Activated CD4-positive, alpha-beta memory T cell treated with anti-CD3 and anti-CD28 coated beads for 36 hours (primary cell): ENCODE data around the gene MBD5. TPM values are rescaled to one million over a fixed set of nuclear protein-coding genes. Genes with fewer than 3 reads are reported as not detected.

Source experiments
- CTCF ChIA-PET: fragments of 350-600 bp; sonication (Branson Sonifier 250); formaldehyde crosslinking; loops from one replicate; lab custom pipeline; 2021; ENCODE audit warnings: antibody characterized with exemption, inconsistent platforms; lab: Charles Lee
- POLR2A ChIA-PET: fragments of 350-600 bp; sonication (Branson Sonifier 250); formaldehyde crosslinking; loops from one replicate; lab custom pipeline; 2021; ENCODE audit warnings: antibody characterized with exemption; lab: Charles Lee
- DNase-seq: peaks from one replicate; pipeline ENCODE4 v3.0.0-alpha.2; 2020
- H3K27ac Mint-ChIP-seq: one replicate; pipeline ENCODE4 v1.8.0; 2021; ENCODE audit warnings: mixed read lengths
- H3K27me3 Mint-ChIP-seq: one replicate; pipeline ENCODE4 v1.8.0; 2021; ENCODE audit warnings: mixed read lengths
- H3K36me3 Mint-ChIP-seq: one replicate; pipeline ENCODE4 v1.8.0; 2021; ENCODE audit warnings: mixed read lengths
- H3K4me1 Mint-ChIP-seq: one replicate; pipeline ENCODE4 v1.8.0; 2021; ENCODE audit warnings: low read depth, mixed read lengths
- H3K4me3 Mint-ChIP-seq: one replicate; pipeline ENCODE4 v1.8.0; 2021; ENCODE audit warnings: mild to moderate bottlenecking, mixed read lengths
- H3K9me3 Mint-ChIP-seq: one replicate; pipeline ENCODE4 v1.8.0; 2021; ENCODE audit warnings: mixed read lengths
- intact Hi-C: fragments of 100-400 bp; cut with micrococcal nuclease; formaldehyde crosslinking; loops from one replicate; pipeline ENCODE4 v1.15.1; 2023
- total RNA-seq, 2 experiments: library from RNA; stranded (reverse); gene quantifications; one replicate each; pipeline ENCODE4 v1.2.3, GENCODE V29; 2021

The MBD5 gene
- total RNA-seq, 2 experiments from 2014 or later, result 17.6 to 19.1 TPM

DNA sequence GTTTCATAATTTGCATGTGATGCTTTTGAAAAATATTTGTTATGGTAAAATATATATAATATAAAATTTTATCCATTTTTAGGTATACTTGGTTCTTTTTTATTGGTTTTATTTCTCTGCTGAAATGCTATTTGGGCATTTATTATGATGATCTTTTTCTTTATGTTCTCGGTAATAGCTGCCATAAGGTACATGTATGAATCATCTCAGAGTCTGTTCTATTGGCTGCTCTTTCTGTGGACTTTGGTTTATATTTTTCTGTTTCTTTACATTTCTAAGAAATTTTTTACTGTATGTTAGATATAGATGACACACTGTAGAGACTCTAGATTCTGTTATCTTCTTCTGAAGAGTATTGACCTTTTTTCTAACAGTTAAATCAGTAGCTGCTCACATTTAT is 219.9 kb downstream of the MBD5 start:
- no peak for DNase-seq
- Mint-ChIP-seq H3K4me1 (no peaks in the 10 kb centered on the region), H3K9me3 (peaks cover 32% of the 10 kb centered on the region), H3K36me3 (peaks cover 49% of the 10 kb centered on the region), H3K4me3 (no peak overlapping the region), H3K27me3 (no peaks in the 10 kb centered on the region), H3K27ac (no peak overlapping the region)
- ChIA-PET CTCF (no interaction called here), POLR2A (no interaction called here)
- intact Hi-C loops, result no loop called here

DNA sequence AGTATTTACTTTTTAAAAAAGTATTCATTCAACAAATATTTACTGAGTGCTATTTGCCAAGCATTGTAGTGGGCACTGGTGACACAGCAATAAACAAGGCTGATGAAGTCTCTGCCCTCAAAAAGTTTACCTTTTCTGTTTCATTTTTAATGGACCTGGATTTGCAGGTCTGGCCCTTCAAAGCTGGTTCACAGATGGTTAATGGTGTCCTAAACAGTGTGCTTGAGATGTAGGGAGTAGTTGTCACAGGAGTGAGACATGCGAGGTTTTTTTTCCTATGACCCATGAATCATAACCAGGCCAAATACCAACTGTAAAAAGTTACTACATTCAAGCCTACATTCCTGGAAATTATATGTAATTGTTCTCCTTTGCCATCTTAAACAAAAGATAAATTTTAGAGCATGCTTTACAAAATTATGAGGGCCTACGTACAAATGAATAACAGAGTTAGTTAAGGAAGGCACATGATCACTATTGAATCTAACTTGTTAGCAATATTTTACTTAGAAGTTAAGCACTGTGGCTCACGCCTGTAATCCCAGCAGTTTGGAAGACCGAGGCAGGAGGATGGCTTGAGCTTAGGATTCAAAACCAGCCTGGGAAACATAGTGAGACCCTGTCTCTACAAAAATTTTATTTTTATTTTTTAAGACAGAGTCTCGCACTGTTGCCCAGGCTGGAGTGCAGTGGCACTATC is 223.9 kb downstream of the MBD5 start:
- Mint-ChIP-seq H3K9me3 (peaks cover 5% of the 10 kb centered on the region), H3K27ac (no peak overlapping the region), H3K4me1 (no peaks in the 10 kb centered on the region), H3K4me3 (no peak overlapping the region), H3K27me3 (no peaks in the 10 kb centered on the region), H3K36me3 (peaks cover 23% of the 10 kb centered on the region)
- intact Hi-C loops, result no loop called here
- ChIA-PET CTCF (no interaction called here), POLR2A (no interaction called here)
- DNase-seq, result no peak

DNA sequence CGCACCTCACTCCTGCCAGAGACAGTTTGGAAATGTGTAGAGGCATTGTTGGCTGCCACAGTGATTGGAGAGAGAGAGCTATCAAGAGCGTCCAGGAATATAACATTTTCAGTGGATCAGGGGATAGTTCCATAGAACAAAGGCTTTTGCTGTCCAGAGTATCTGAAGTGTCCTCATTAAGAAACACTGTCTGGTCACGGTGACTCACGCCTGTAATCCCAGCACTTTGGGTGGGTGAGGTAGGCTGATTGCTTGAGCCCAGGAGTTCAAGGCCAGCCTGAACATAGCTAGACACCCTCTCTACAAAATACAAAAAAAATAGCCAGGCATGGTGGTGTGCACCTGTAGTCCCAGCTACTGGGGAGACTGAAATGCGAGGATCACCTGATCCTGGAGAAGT is 231.1 kb downstream of the MBD5 start:
- Mint-ChIP-seq H3K4me1 (no peaks in the 10 kb centered on the region), H3K27ac (no peak overlapping the region), H3K4me3 (no peak overlapping the region), H3K36me3 (peaks cover 41% of the 10 kb centered on the region), H3K9me3 (peaks cover 32% of the 10 kb centered on the region), H3K27me3 (no peaks in the 10 kb centered on the region)
- no peak for DNase-seq
- ChIA-PET POLR2A (no interaction called here), CTCF (no interaction called here)
- intact Hi-C loops, result no loop called here

DNA sequence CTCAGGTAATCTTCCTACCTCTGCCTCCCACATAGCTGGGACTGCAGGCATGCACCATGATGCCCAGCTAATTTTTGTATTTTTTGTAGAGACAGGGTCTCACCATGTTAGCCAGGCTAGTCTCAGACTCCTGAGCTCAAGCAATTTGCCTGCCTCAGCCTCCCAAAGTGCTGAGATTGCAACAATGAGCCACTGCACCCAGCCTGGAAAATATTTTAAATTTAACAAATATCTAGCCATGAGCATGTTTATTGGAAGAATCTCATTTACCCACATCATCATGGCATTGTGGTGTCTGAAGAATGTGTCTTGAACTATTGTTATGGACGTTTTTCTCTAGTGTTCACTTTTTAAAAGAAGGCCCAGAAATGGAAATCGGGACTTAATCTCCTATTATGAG is 231.8 kb downstream of the MBD5 start:
- CTCF ChIA-PET, result no interaction called here
- intact Hi-C loops, result no loop called here
- no peaks in the 10 kb centered on the region for H3K4me1 Mint-ChIP-seq
- H3K9me3 Mint-ChIP-seq, result peaks cover 33% of the 10 kb centered on the region
- DNase-seq, result no peak
- peaks cover 38% of the 10 kb centered on the region for H3K36me3 Mint-ChIP-seq
- POLR2A ChIA-PET, result no interaction called here
- no peaks in the 10 kb centered on the region for H3K27me3 Mint-ChIP-seq
- H3K27ac Mint-ChIP-seq, result no peak overlapping the region
- H3K4me3 Mint-ChIP-seq, result no peak overlapping the region

DNA sequence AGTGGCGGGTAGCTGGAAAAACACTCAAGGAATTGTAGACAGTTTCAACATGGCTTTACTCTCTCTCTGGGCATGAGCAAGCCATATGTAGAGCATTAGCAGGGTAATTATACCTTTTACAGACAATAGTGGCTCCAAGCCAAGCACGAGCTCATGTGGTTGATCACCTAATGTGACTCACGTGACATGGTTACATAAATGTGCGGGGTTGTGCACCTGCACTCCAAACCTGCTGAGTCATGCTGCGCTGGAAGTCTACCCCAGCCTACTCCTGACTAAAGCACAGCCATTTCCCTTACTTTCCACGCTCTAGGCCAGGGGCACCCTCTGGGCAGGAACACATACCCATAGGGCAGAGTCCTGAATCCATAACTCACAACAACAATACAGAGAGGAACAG is 232.8 kb downstream of the MBD5 start:
- no peak for DNase-seq
- H3K27ac Mint-ChIP-seq, result no peak overlapping the region
- no peaks in the 10 kb centered on the region for H3K4me1 Mint-ChIP-seq
- H3K27me3 Mint-ChIP-seq, result no peaks in the 10 kb centered on the region
- H3K36me3 Mint-ChIP-seq, result peaks cover 45% of the 10 kb centered on the region
- peaks cover 40% of the 10 kb centered on the region for H3K9me3 Mint-ChIP-seq
- CTCF ChIA-PET, result no interaction called here
- no peak overlapping the region for H3K4me3 Mint-ChIP-seq
- POLR2A ChIA-PET, result no interaction called here
- intact Hi-C loops, result no loop called here

DNA sequence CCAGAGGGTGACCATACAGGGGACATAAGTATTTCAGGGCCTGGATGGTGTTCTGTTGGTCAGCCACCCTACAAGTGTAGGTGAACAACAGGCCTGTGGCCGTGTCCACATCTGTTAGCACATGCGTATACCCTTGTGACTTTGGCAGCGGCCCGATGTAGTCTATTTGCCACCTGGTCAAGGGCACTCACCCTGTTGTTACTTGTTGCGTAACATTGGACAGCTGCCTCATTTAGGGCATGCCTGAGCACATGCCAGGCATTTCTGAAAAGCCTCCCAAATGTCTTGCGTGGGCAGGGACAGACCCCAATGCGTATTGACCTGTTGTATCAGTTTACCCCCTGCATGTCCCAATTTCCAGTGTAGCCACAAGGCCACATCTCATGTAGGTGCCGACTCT is 235.0 kb downstream of the MBD5 start:
- ChIA-PET POLR2A (no interaction called here), CTCF (no interaction called here)
- H3K36me3 Mint-ChIP-seq, result peaks cover 52% of the 10 kb centered on the region
- H3K27me3 Mint-ChIP-seq, result no peaks in the 10 kb centered on the region
- no peak overlapping the region for H3K27ac Mint-ChIP-seq
- intact Hi-C loops, result no loop called here
- no peak overlapping the region for H3K4me3 Mint-ChIP-seq
- H3K4me1 Mint-ChIP-seq, result no peaks in the 10 kb centered on the region
- H3K9me3 Mint-ChIP-seq, result peaks cover 56% of the 10 kb centered on the region
- no peak for DNase-seq

DNA sequence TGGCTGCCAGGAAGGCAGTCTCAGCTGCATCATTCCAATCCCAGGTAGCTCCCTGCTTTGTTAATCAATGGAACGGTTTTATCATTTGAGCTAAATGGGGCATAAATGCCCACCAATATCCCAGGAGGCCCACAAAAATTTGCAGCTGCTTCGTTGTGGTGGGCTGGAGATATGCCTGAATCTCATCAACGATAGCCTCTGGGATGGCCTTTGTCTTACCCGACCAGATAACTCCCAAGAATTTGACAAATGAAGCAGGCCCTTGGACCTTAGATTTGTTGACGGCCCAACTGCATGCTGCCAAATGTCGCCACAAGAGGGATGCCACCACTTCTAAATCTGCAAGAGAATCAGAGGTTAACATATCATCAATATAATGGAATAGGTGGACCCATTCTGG is 236.4 kb downstream of the MBD5 start:
- POLR2A ChIA-PET, result no interaction called here
- Mint-ChIP-seq H3K36me3 (peaks cover 44% of the 10 kb centered on the region), H3K27me3 (no peaks in the 10 kb centered on the region), H3K4me1 (no peaks in the 10 kb centered on the region), H3K27ac (no peak overlapping the region), H3K4me3 (no peak overlapping the region), H3K9me3 (peaks cover 47% of the 10 kb centered on the region)
- DNase-seq, result no peak
- CTCF ChIA-PET, result no interaction called here
- intact Hi-C loops, result no loop called here

DNA sequence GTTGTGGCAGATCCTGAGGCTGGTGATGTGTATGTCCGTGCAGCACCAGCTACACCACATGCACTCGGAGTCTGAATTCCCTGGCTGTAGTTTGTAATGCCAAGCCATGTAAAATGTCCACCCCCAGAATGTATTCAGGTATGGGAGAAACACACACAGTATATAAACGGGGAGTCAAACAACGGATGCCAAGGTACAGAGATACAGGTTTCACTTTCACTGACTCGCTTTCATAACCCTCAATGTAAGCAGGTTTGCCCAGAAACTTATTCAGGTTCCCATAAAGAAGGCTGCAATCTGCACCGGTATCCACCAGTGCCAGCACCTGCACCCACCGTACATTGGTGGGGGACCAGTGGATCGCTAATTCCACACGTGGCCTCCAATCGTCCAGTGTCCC is 237.2 kb downstream of the MBD5 start:
- ChIA-PET POLR2A (no interaction called here), CTCF (no interaction called here)
- intact Hi-C loops, result no loop called here
- DNase-seq, result no peak
- Mint-ChIP-seq H3K27ac (no peak overlapping the region), H3K9me3 (peaks cover 40% of the 10 kb centered on the region), H3K36me3 (peaks cover 41% of the 10 kb centered on the region), H3K27me3 (no peaks in the 10 kb centered on the region), H3K4me3 (no peak overlapping the region), H3K4me1 (no peaks in the 10 kb centered on the region)

DNA sequence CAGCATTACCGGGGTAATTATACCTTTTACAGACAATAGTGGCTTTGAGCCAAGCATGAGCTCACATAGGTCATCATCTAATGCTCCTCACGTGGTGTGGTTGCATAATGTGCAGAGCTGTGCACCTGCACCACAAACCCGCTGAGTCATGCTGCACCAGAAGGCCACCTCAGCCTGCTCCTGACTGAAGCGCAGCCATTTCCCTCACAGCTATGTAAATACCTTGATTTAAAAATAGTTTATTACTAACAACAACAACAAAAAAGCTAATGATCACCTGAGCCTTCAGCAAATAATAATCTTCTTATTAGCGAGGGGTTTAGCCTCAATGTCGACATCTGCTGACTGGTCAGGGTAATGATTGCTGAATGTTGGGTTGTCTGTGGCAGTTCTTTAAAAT is 238.8 kb downstream of the MBD5 start:
- Mint-ChIP-seq H3K4me3 (no peak overlapping the region), H3K27ac (no peak overlapping the region), H3K27me3 (no peaks in the 10 kb centered on the region), H3K36me3 (peaks cover 30% of the 10 kb centered on the region), H3K9me3 (peaks cover 28% of the 10 kb centered on the region), H3K4me1 (no peaks in the 10 kb centered on the region)
- ChIA-PET CTCF (no interaction called here), POLR2A (no interaction called here)
- intact Hi-C loops, result no loop called here
- no peak for DNase-seq

DNA sequence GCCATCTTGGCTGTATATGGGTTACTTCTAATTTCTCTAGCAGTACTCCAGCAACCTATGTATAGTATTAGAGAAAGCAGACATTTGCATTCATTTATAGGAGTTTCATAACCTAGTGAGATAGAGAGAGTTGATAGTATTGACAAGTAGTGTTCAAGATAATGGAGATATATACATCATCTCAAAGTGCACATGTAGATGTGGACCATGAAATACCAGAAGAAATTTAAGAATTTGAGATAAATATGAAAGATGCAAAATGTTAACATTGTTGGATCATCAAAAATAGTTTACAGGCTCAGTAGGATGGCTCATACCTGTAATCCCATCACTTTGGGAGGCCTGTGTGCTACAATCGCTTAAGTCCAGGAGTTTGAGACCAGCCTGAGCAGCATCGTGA is 243.0 kb downstream of the MBD5 start:
- H3K4me3 Mint-ChIP-seq, result no peak overlapping the region
- no peaks in the 10 kb centered on the region for H3K4me1 Mint-ChIP-seq
- peaks cover 14% of the 10 kb centered on the region for H3K9me3 Mint-ChIP-seq
- no peaks in the 10 kb centered on the region for H3K27me3 Mint-ChIP-seq
- POLR2A ChIA-PET, result interaction anchor here (0.8 kb wide), 1 partner anchor 9 kb away, joined by 3 read pairs; no protein-coding TSS in a partner anchor
- no peak overlapping the region for H3K27ac Mint-ChIP-seq
- intact Hi-C loops, result no loop called here
- peaks cover 14% of the 10 kb centered on the region for H3K36me3 Mint-ChIP-seq
- no peak for DNase-seq
- CTCF ChIA-PET, result no interaction called here

DNA sequence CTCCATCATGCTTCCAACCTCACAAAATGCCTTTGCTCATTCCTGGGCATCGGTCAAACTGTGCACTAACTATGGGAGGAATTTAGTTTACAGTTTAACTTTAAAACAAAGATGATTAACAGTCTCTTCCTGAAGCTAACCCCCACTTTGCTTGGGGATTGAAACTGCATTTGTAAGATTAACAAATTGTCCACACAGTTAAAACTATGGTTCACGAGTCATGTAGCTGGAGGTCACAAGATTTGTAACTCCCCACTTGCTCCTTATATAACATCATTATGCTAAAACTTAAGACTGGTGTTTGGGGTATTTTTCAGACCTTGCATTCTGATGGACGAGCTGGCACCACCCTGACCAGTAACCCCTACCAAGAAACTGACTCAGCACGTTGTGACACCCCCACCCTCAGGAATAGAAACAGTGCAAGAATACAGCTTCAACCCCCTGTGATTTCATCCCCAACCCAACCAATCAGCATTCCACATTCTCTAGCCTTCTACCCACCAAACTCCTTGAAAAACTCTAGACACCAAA is 252.3 kb downstream of the MBD5 start:
- no peaks in the 10 kb centered on the region for H3K27me3 Mint-ChIP-seq
- H3K27ac Mint-ChIP-seq, result no peak overlapping the region
- ChIA-PET CTCF (interaction anchor here (1.0 kb wide), 1 partner anchor 118 kb away, joined by 3 read pairs; no protein-coding TSS in a partner anchor), POLR2A (no interaction called here)
- DNase-seq, result no peak
- no peaks in the 10 kb centered on the region for H3K9me3 Mint-ChIP-seq
- intact Hi-C loops, result no loop called here
- no peaks in the 10 kb centered on the region for H3K4me1 Mint-ChIP-seq
- peaks cover 11% of the 10 kb centered on the region for H3K36me3 Mint-ChIP-seq
- no peak overlapping the region for H3K4me3 Mint-ChIP-seq

DNA sequence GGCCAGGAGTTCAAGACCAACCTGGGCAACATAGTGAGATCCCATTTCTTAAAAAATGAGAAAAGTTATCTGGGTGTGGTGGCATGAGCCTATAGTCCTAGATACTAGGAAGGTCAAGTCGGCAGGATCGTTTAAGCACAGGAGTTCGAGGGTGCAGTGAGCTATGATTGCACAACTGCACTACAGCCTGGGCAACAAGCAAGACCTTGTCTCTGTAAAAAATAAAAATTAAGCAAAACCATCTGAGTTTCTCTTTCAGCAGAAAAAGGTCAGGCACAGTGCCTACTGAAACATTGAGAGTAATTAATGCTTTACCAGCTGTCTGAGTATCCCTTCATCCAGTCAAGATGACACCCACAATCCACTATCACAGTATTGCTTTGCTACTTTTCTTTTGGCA is 258.3 kb downstream of the MBD5 start:
- Mint-ChIP-seq H3K27me3 (no peaks in the 10 kb centered on the region), H3K27ac (no peak overlapping the region), H3K4me3 (no peak overlapping the region), H3K36me3 (peaks cover 1% of the 10 kb centered on the region), H3K4me1 (no peaks in the 10 kb centered on the region), H3K9me3 (no peaks in the 10 kb centered on the region)
- DNase-seq, result no peak
- ChIA-PET POLR2A (no interaction called here), CTCF (no interaction called here)
- intact Hi-C loops, result no loop called here

DNA sequence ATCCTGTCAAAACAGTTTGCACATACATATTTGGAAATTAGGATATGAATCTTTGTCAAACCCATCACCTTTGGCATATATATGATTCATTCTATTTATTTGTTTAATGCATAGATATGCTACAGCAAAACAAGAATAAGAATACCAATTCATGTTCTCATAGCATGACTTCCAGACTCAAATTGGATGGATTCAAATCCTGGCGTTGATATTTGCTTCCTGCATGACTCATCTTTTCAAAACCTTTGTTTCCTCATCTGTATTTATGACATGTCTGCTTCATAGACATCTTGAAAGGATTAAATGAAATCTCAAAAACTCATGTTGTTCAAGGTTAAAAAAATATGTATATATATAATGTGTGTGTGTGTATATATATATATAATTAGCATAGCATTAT is 261.3 kb downstream of the MBD5 start:
- DNase-seq, result no peak
- CTCF ChIA-PET, result no interaction called here
- intact Hi-C loops, result no loop called here
- POLR2A ChIA-PET, result no interaction called here
- no peak overlapping the region for H3K27ac Mint-ChIP-seq
- H3K36me3 Mint-ChIP-seq, result peaks cover 8% of the 10 kb centered on the region
- no peaks in the 10 kb centered on the region for H3K9me3 Mint-ChIP-seq
- H3K4me1 Mint-ChIP-seq, result no peaks in the 10 kb centered on the region
- H3K4me3 Mint-ChIP-seq, result no peak overlapping the region
- no peaks in the 10 kb centered on the region for H3K27me3 Mint-ChIP-seq
